ENCODE measurements around the gene MAPK12. TPM values are rescaled to one million over a fixed set of nuclear protein-coding genes. Genes with fewer than 3 reads are reported as not detected.
A peak's percentile ranks its signal among the peaks of the same experiment; 100 is the strongest.

Gene MAPK12
- total and polyA plus RNA-seq, 9 donors = 0.87 to 35.3 (median 23.3) TPM

DNA sequence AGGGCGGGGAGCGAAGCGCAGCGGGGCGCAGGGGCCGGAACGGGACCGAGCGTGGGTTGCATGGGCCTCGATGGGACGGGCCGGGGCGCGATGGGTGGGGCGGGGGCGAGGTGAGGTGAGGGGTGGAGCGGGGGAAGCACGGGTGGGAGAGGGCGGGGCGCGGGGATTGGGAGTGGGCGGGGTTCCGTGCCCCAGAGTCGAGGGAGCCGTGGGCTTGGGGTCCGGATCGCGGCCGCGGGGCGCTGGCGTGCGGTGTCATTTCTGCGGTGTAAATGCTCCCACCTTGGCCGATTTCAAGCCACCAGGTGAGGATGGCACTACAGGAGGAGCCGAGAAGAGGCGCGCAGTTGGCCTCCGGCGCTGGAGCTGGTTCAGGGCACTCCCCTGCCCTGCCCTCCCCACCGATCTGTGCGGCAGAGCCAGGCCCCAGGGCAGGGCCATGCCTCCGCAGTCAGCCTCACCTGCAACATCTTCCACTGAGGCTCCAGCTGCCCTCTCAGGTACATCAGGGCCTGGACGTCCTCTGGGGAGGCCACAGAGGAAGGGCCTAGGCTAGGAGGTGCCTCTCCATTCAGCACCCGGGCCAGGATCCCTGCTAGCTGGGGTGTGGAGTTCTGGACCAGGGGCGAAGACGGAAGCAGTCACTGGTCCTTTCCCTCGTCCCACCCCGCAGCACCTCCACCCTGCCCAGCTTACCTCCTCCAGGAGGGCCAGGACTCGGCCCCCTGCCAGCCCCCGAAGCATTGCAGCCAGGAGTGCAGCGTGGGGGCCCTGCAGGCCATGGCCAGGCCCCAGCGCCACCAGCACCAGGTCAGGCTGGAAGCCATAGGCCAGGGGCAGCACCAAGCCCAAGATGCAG lies 16.0 kb downstream of the MAPK12 start:
- Histone ChIP-seq H3K36me3 (no peaks in the 10 kb centered on the region), H3K4me1 (ENCODE audit: insufficient read depth) (peaks cover 15% of the 10 kb centered on the region), H3K27me3 (no peaks in the 10 kb centered on the region), H3K4me3 (peak overlapping the region; percentile 71), H3K27ac (peak overlapping the region; percentile 50 to 82), H3K9me3 (no peaks in the 10 kb centered on the region)
- no peak for TF ChIP-seq EP300 (IDR thresholded peaks at IDR 0.05)
- TF ChIP-seq, protein P1, sequence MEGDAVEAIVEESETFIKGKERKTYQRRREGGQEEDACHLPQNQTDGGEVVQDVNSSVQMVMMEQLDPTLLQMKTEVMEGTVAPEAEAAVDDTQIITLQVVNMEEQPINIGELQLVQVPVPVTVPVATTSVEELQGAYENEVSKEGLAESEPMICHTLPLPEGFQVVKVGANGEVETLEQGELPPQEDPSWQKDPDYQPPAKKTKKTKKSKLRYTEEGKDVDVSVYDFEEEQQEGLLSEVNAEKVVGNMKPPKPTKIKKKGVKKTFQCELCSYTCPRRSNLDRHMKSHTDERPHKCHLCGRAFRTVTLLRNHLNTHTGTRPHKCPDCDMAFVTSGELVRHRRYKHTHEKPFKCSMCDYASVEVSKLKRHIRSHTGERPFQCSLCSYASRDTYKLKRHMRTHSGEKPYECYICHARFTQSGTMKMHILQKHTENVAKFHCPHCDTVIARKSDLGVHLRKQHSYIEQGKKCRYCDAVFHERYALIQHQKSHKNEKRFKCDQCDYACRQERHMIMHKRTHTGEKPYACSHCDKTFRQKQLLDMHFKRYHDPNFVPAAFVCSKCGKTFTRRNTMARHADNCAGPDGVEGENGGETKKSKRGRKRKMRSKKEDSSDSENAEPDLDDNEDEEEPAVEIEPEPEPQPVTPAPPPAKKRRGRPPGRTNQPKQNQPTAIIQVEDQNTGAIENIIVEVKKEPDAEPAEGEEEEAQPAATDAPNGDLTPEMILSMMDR (IDR thresholded peaks at IDR 0.05) = no peak
- TF ChIP-seq POLR2A (IDR thresholded peaks at IDR 0.05) = no peak
- peak in 2 of 5 donors; percentile 55 for DNase-seq
- intact Hi-C loops (cut with DNase I) = loop anchor here in 2 of 4 donors (10.0 kb wide), 2 partner anchors 259 to 279 kb away; partner anchors contain the start of genes LMF2 (in 1 of the 2), NCAPH2 (in 1 of the 2) and SCO2 (in 1 of the 2)
- WGBS, 3 donors = 12 to 21% (median 16%) methylated on average over 29 to 53 of the region's 53 CpGs

DNA sequence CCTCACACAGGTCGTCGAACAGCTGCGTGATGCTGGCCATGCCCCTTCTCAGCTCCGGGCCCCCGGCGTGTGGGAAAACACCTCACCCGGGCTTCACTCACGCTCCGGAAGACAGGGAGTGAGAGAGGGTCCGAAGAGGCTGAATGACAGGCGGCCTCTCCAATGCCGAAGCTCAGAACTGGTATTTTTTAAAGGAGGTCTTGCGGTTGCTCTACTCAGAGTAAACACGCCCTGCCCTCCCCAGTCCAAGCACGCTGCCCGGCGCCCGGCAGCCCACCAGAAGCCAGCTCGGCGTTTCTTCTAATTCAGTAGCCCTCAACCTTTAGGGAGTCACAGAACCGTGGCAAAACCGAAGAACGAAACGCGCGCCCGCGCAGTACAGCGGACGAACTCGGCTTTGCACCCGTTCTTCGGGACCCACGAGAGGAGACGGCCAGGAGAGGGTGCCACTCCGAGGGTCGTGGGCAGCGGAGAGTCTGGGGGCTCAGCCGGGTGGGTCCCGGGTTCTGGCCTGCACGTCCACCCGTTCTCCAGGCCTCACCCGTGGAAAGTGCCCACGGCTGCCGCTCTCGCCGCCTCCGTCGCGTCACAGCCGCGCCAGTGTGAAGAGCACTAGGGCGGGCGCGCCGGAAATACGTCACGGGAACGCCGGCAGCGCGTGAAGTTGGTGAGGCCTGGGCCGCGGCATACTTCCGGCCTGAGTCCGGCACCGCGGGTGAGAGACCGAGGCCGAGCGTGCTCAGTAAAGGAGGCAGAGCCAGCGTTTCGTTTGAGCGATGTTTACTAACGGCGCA lies 16.9 kb downstream of the MAPK12 start, which contains the start of gene TUBGCP6:
TSS of gene TUBGCP6 (minus strand) at position 604 of the 794 bp plus-strand sequence. CDS start at position 40, 564 bp downstream.
- intact Hi-C loops (cut with DNase I) = loop anchor here in 3 of 4 donors (5.0 to 10.0 kb wide), 3 partner anchors 98 to 280 kb away; partner anchors contain the start of genes LMF2 (in 1 of the 3), NCAPH2 (in 1 of the 3), PPP6R2 (in 1 of the 3) and SCO2 (in 1 of the 3)
- peak; percentile 92 to 97 (median 95) for DNase-seq
- Histone ChIP-seq H3K9me3 (no peaks in the 10 kb centered on the region), H3K36me3 (no peaks in the 10 kb centered on the region), H3K27me3 (no peaks in the 10 kb centered on the region), H3K27ac (peak within 1 kb of the TSS; percentile 50 to 82), H3K4me3 (peak within 1 kb of the TSS; percentile 71), H3K4me1 (ENCODE audit: insufficient read depth) (peaks cover 10% of the 10 kb centered on the region)
- TF ChIP-seq, protein P1 (IDR thresholded peaks at IDR 0.05) = peak in 1 of 3 donors; percentile 66
- TF ChIP-seq EP300 (IDR thresholded peaks at IDR 0.05) = no peak
- TF ChIP-seq POLR2A (IDR thresholded peaks at IDR 0.05) = peak; percentile 91
- 0% methylated on average over 39 to 76 of the region's 76 CpGs for WGBS, 3 donors

DNA sequence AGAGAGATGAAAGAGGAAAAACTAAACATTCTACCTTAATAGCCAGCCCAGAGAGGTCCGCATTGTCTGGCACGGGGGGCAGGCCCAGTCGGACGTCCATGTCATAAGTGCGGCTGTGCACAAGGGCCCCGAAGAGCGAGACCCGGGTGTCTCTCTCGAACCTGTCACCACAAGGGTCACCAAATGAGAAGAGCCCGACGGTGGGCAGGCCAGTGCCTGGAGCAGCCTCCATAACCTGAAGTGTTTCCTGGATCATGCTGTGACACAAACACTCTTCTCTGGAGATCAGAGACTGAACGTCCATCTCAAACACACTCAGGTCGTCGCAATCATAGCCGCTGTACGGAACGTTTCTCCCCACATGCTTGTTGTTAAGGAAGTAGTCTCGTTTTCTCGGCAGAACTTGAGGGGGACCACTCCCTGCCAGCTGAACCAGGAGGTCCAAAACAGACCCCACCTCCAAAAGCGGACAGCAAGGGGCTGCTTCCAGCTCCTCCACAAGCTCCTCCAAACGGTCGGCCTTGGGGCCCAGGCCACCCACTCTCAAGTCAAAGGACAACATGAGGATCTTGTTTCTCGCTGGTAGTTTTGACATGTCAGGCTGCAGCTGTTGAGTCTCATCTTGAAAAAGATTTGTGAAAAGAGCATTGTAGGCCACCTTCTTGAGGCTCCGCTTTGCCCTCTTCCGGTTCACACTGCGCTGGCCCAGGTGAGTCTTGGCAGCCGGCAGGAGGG lies 17.6 kb downstream of the MAPK12 start:
- Histone ChIP-seq H3K36me3 (no peaks in the 10 kb centered on the region), H3K4me3 (peak overlapping the region; percentile 71), H3K27ac (peak overlapping the region in 1 of 2 donors; percentile 82), H3K4me1 (ENCODE audit: insufficient read depth) (peaks cover 10% of the 10 kb centered on the region), H3K9me3 (no peaks in the 10 kb centered on the region), H3K27me3 (no peaks in the 10 kb centered on the region)
- intact Hi-C loops (cut with DNase I) = loop anchor here in 3 of 4 donors (5.0 to 10.0 kb wide), 3 partner anchors 98 to 281 kb away; partner anchors contain the start of genes LMF2 (in 1 of the 3), NCAPH2 (in 1 of the 3), PPP6R2 (in 1 of the 3) and SCO2 (in 1 of the 3)
- TF ChIP-seq EP300 (IDR thresholded peaks at IDR 0.05) (no peak), POLR2A (IDR thresholded peaks at IDR 0.05) (no peak)
- TF ChIP-seq, protein P1 (IDR thresholded peaks at IDR 0.05) = no peak
- DNase-seq = peak in 2 of 5 donors; percentile 35 to 43
- 2 to 11% (median 4%) methylated on average over 24 to 27 of the region's 27 CpGs for WGBS, 3 donors
